Choroid plexus epithelial cell (primary cell): ENCODE data around the gene CUTC.

Source experiments
- DNase-seq: peaks from one replicate; pipeline ENCODE4 v3.0.0-alpha.2; 2010; ENCODE audit warnings: low read depth
- H3K4me3 ChIP-seq: 2 replicates; pipeline ENCODE4 v1.5.1; 2011; ENCODE audit warnings: low read depth, mild to moderate bottlenecking, control low read depth, low read length, moderate library complexity
- CTCF ChIP-seq: conservative IDR thresholded peaks from 2 replicates; pipeline ENCODE4 v1.5.1; 2011; ENCODE audit warnings: low read depth, mild to moderate bottlenecking, control low read depth, inconsistent platforms, low read length, moderate library complexity

The CUTC gene

GRCh38 chr10:99732033-99732842, at the start of gene CUTC, which contains the start of gene COX15:
CUTC (plus strand) TSS chr10:99732234; CDS start chr10:99732349, 115 bp downstream.
COX15 (minus strand) TSS chr10:99732127; CDS start chr10:99732049, 78 bp downstream.
- peak; percentile 41 for TF ChIP-seq CTCF
- peak within 1 kb of the TSS; percentile 96 for H3K4me3 ChIP-seq
- DNase-seq: peak; percentile 98

- peak; percentile 26 for DNase-seq
- H3K4me3 ChIP-seq: no peak overlapping the region
- peak; percentile 35 for TF ChIP-seq CTCF
Measured at GRCh38 chr10:99682752-99683151, 49.3 kb upstream of the CUTC start.

GRCh38 chr10:99685597-99685967, 46.5 kb upstream of the CUTC start:
- TF ChIP-seq CTCF: no peak
- no peak overlapping the region for H3K4me3 ChIP-seq
- no peak for DNase-seq

- TF ChIP-seq CTCF: no peak
- no peak overlapping the region for H3K4me3 ChIP-seq
Measured at GRCh38 chr10:99689461-99689860, 42.6 kb upstream of the CUTC start.

GRCh38 chr10:99693933-99694583, 38.0 kb upstream of the CUTC start:
- no peak for TF ChIP-seq CTCF
- no peak overlapping the region for H3K4me3 ChIP-seq
- DNase-seq: peak; percentile 85

More at GRCh38 chr10:99689461-99689860, 42.6 kb upstream of the CUTC start:
- DNase-seq: peak; percentile 23

GRCh38 chr10:99695761-99696160, 36.3 kb upstream of the CUTC start:
- TF ChIP-seq CTCF: no peak
- H3K4me3 ChIP-seq: no peak overlapping the region
- peak; percentile 50 for DNase-seq
